Eye (tissue), 1 donor: ENCODE results near the gene CAMSAP2.

ENCODE experiments used
- DNase-seq: peaks from one replicate; pipeline ENCODE4 v3.0.0-alpha.2; 2015

The CAMSAP2 gene

GRCh38 chr1:200900877-200901276 is 162.2 kb downstream of the CAMSAP2 start:
- DNase-seq, result no peak

- DNase-seq, result no peak
Observed at GRCh38 chr1:200901350-200901749, 162.7 kb downstream of the CAMSAP2 start.

GRCh38 chr1:200901796-200902444 is 163.2 kb downstream of the CAMSAP2 start:
- no peak for DNase-seq

- DNase-seq, result no peak
Observed at GRCh38 chr1:200903793-200904192, 165.1 kb downstream of the CAMSAP2 start.

GRCh38 chr1:200904772-200905171 is 166.1 kb downstream of the CAMSAP2 start:
- DNase-seq, result no peak

- DNase-seq, result no peak
Observed at GRCh38 chr1:200905411-200906052, 166.8 kb downstream of the CAMSAP2 start.

- no peak for DNase-seq
Observed at GRCh38 chr1:200906491-200906890, 167.8 kb downstream of the CAMSAP2 start.

GRCh38 chr1:200907611-200908097 is 169.0 kb downstream of the CAMSAP2 start:
- no peak for DNase-seq

- no peak for DNase-seq
Observed at GRCh38 chr1:200908191-200908868, 169.6 kb downstream of the CAMSAP2 start.

GRCh38 chr1:200909071-200909470 is 170.4 kb downstream of the CAMSAP2 start:
- no peak for DNase-seq

- no peak for DNase-seq
Observed at GRCh38 chr1:200909757-200910239, 171.1 kb downstream of the CAMSAP2 start.
